Retinal pigment epithelial cell (primary cell): ENCODE data around the gene CLCN6.

ENCODE experiments used
- DNase-seq: peaks from one replicate; pipeline ENCODE4 v3.0.0-alpha.2; 2010; ENCODE audit warnings: low read depth
- H3K4me3 ChIP-seq: 2 replicates; pipeline ENCODE4 v1.5.1; 2011; ENCODE audit warnings: mild to moderate bottlenecking, low read length, control low read depth, moderate library complexity
- CTCF ChIP-seq: conservative IDR thresholded peaks from 2 replicates; pipeline ENCODE4 v1.5.1; 2011; ENCODE audit warnings: low read depth, low read length, control low read depth, inconsistent platforms

CLCN6 gene

GRCh38 chr1:11858158-11858557, 52.2 kb downstream of the CLCN6 start:
- H3K4me3 ChIP-seq = no peak overlapping the region
- no peak for TF ChIP-seq CTCF
- DNase-seq = no peak

- H3K4me3 ChIP-seq = no peak within 1 kb of the TSS
- no peak for TF ChIP-seq CTCF
- no peak for DNase-seq
Measured at GRCh38 chr1:11858613-11858967, 52.6 kb downstream of the CLCN6 start, which contains the start of gene NPPB. NPPB (minus strand) TSS chr1:11858945; CDS start chr1:11858833, 112 bp downstream.

- TF ChIP-seq CTCF = peak; percentile 24
- no peak overlapping the region for H3K4me3 ChIP-seq
- no peak for DNase-seq
Measured at GRCh38 chr1:11858968-11859871, 53.2 kb downstream of the CLCN6 start.

GRCh38 chr1:11860083-11860482, 54.1 kb downstream of the CLCN6 start:
- TF ChIP-seq CTCF = no peak

GRCh38 chr1:11860587-11860986, 54.6 kb downstream of the CLCN6 start:
- no peak for DNase-seq
- no peak for TF ChIP-seq CTCF
- H3K4me3 ChIP-seq = no peak overlapping the region

More at GRCh38 chr1:11860083-11860482, 54.1 kb downstream of the CLCN6 start:
- DNase-seq = no peak
- no peak overlapping the region for H3K4me3 ChIP-seq

GRCh38 chr1:11862890-11863289, 56.9 kb downstream of the CLCN6 start:
- no peak for TF ChIP-seq CTCF
- DNase-seq = no peak

More at GRCh38 chr1:11862890-11863289, 56.9 kb downstream of the CLCN6 start:
- no peak overlapping the region for H3K4me3 ChIP-seq
